ENCODE data around the gene ADAMTS10. TPM values are rescaled to one million over a fixed set of nuclear protein-coding genes. Genes with fewer than 3 reads are reported as not detected.

ADAMTS10 gene
- total and polyA plus RNA-seq, 7 donors = 1.9 to 8.2 (median 3.4) TPM

DNA sequence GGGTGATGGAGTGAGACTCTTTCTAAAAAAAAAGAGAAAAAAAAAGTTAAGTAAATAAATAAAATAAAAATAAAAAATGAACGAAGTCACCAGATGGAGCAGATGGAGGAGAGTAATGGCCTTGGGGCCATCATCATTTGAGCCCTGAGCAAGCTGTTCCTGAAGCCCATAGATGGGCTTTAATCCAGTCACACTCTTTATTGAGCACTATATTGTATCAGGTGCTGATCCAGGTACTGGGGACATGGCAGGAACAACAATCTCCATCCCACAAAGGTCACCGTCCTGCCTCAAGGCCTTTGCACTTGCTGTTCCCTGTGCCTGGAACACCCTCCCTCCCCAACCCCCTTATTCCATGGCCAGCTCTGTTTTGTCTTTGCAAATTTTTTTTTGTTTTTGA lies 3.9 kb upstream of the ADAMTS10 start:
- Histone ChIP-seq H3K36me3 (ENCODE audit: insufficient read depth in 1 of 2, low read depth in 1 of 2) (no peaks in the 10 kb centered on the region), H3K27ac (no peak overlapping the region), H3K27me3 (ENCODE audit: insufficient read depth in 3 of 3, low read length in 2 of 3) (peaks cover 0 to 7% (median 7%) of the 10 kb centered on the region in 3 donors), H3K9me3 (no peaks in the 10 kb centered on the region), H3K4me1 (no peaks in the 10 kb centered on the region), H3K4me3 (no peak overlapping the region)
- TF ChIP-seq, protein P1, sequence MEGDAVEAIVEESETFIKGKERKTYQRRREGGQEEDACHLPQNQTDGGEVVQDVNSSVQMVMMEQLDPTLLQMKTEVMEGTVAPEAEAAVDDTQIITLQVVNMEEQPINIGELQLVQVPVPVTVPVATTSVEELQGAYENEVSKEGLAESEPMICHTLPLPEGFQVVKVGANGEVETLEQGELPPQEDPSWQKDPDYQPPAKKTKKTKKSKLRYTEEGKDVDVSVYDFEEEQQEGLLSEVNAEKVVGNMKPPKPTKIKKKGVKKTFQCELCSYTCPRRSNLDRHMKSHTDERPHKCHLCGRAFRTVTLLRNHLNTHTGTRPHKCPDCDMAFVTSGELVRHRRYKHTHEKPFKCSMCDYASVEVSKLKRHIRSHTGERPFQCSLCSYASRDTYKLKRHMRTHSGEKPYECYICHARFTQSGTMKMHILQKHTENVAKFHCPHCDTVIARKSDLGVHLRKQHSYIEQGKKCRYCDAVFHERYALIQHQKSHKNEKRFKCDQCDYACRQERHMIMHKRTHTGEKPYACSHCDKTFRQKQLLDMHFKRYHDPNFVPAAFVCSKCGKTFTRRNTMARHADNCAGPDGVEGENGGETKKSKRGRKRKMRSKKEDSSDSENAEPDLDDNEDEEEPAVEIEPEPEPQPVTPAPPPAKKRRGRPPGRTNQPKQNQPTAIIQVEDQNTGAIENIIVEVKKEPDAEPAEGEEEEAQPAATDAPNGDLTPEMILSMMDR (IDR thresholded peaks at IDR 0.05) = no peak
- WGBS, 3 donors = 64 to 69% (median 65%) methylated on average over 2 of the region's 2 CpGs
- intact Hi-C loops (cut with DNase I) = no loop called here
- no peak for ATAC-seq
- DNase-seq = no peak

DNA sequence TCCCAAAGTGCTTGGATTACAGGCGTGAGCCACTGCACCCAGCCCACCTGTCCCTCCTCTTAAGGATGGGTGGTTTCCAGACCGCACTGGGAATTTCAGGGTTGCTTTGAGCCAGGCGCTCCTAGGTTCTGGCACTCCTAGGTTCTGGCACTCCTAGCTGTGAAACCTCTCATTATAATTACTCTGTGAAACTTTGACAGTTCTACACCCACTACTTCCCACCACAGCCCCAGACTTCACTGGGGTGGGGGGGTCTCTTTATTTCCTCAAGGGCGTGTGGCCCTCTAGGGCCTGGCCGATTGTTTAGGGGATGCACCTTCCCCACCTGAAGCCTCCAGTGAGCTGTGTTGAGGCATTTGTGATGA lies 2.3 kb upstream of the ADAMTS10 start:
- 29 to 40% (median 39%) methylated on average over 5 of the region's 5 CpGs for WGBS, 3 donors
- Histone ChIP-seq H3K27me3 (ENCODE audit: insufficient read depth in 3 of 3, low read length in 2 of 3) (peaks cover 0 to 16% (median 11%) of the 10 kb centered on the region in 3 donors), H3K4me1 (no peaks in the 10 kb centered on the region), H3K27ac (no peak overlapping the region), H3K4me3 (no peak overlapping the region), H3K9me3 (no peaks in the 10 kb centered on the region), H3K36me3 (ENCODE audit: insufficient read depth in 1 of 2, low read depth in 1 of 2) (no peaks in the 10 kb centered on the region)
- TF ChIP-seq, protein P1 (IDR thresholded peaks at IDR 0.05) = no peak
- intact Hi-C loops (cut with DNase I) = no loop called here
- DNase-seq (no peak), ATAC-seq (no peak)

DNA sequence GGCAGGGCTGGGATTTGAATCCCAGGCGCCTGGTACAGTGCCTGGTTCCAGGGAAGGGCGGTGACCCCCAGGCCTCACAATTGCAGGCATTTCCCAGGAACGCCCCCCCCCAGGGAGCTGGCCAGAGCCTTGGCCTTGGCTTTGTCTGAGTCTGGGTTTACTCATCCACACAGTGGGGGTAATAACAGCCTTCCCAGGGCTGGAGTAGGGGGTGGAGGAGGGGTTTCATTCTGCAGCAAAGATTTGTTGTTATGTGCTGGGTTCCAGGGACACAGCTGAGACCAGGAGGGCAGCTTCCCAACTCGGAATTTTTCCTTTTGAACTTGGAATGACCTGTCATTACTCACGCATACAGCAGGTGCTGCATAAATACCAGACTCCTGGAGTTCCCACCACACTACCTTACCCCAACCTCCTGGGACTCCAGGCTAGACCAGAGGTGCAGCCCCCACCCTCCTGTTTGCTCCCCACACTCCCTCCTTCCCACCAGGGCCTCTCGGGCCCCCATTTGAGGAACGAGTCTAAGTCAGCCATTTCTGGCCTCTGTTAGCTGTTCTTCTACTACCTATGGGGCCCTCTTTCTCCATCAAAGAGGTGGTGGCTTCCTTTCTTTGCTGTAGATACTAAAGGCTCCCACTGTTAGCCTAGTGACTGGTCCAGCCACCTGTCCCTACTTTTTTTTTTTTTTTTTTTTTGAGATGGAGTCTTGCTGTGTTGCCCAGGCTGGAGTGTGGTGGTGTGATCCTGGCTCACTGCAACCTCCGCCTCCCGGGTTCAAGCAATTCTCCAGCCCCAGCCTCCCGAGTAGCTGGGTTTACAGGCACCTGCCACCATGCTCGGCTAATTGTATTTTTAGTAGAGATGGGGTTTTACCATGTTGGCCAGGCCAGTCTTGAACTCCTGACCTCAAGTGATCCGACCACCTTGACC lies 1.6 kb upstream of the ADAMTS10 start:
- peaks cover 0 to 16% (median 11%) of the 10 kb centered on the region in 3 donors for H3K27me3 ChIP-seq (ENCODE audit: insufficient read depth in 3 of 3, low read length in 2 of 3)
- H3K4me3 ChIP-seq = no peak overlapping the region
- H3K9me3 ChIP-seq = no peaks in the 10 kb centered on the region
- 20 to 28% (median 22%) methylated on average over 12 of the region's 12 CpGs for WGBS, 3 donors
- ATAC-seq (peak in 3 of 4 donors; percentile 58 to 65 (median 61)), DNase-seq (peak; percentile 85 to 86)
- H3K27ac ChIP-seq = no peak overlapping the region
- no peaks in the 10 kb centered on the region for H3K36me3 ChIP-seq (ENCODE audit: insufficient read depth in 1 of 2, low read depth in 1 of 2)
- H3K4me1 ChIP-seq = no peaks in the 10 kb centered on the region
- TF ChIP-seq, protein P1 (IDR thresholded peaks at IDR 0.05) = no peak
- intact Hi-C loops (cut with DNase I) = no loop called here

DNA sequence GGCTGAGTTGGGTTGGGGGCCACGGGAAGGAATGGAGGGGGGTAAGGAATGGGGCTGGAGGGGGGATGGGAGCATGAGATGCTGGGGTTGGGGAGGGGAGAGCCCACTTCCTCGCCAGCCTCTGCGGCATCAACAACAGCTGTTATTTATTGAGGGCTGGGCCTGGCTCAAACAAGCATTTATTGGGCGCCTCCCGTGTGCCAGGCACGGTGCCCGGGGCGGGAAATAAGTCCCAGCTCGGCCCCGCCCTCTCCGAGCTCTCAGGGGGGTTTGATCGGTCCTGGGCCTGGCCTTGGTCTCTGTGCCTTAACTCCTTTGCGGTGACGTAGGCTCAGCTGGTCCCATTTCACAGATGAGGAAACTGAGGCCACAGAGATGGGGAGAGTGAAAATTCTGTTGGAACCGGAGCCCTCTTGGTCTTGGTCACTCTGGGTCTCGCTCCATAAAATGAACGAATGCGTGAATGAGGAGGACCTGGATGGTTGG lies 919 bp upstream of the ADAMTS10 start:
- Histone ChIP-seq H3K36me3 (ENCODE audit: insufficient read depth in 1 of 2, low read depth in 1 of 2) (no peaks in the 10 kb centered on the region), H3K27me3 (ENCODE audit: insufficient read depth in 3 of 3, low read length in 2 of 3) (peaks cover 0 to 16% (median 11%) of the 10 kb centered on the region in 3 donors), H3K4me1 (no peaks in the 10 kb centered on the region), H3K27ac (no peak overlapping the region), H3K9me3 (no peaks in the 10 kb centered on the region), H3K4me3 (no peak overlapping the region)
- WGBS, 3 donors = 17 to 27% (median 19%) methylated on average over 17 to 18 of the region's 18 CpGs
- peak in 1 of 4 donors; percentile 6 for ATAC-seq
- TF ChIP-seq, protein P1 (IDR thresholded peaks at IDR 0.05) = no peak
- peak; percentile 48 to 69 for DNase-seq
- intact Hi-C loops (cut with DNase I) = no loop called here

All from psoas muscle (tissue), 8 donors.